ENCODE data around the gene FBXL16.

DNA sequence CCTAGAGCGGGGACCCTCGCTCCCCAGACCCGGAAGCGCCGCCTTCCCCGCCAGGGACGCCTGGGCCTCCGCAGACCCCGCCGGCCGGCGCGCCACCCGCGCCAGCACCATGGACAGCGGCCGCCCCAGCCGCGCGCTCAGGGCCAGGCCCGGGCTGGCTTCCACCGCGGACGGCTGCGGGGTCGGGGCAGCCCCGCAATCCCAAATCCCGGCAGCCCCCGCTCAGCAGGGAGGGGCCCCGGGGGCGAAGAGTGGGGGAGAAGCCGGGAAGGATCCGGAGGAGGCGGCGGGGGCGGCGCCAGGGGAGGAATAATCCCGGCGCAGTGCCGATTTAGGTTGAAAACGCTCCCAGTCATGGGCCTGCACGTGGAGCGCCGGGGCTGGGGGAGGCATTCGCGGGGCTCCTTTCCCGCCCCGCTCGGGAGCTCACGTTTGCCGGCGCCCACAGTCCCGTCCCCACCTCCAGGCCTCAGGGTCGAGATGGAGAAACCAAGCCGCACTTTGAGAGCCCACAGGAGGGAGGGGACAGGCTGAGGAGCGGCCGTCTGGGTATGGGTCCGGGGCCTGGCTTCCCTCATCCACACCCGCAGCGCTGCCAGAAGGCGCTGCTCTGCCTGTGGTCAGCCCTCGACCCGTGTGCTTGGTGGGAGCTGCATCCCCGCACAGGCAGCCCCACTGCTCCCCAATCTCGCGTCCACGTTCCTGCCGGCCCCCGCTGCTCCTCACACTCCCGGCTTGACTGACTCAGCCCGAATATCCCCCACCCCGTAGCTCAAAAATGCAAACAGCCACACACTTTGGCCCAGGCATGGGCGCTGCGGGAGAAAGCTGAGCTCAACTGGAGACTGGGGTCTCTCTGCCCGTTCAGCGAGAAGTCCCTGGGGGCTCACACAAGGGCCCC lies 4.7 kb downstream of the FBXL16 start:
- TF ChIP-seq CREB1 (IDR thresholded peaks at IDR 0.05; ENCODE audit: low read depth) = no peak
- TF ChIP-seq, protein P1, sequence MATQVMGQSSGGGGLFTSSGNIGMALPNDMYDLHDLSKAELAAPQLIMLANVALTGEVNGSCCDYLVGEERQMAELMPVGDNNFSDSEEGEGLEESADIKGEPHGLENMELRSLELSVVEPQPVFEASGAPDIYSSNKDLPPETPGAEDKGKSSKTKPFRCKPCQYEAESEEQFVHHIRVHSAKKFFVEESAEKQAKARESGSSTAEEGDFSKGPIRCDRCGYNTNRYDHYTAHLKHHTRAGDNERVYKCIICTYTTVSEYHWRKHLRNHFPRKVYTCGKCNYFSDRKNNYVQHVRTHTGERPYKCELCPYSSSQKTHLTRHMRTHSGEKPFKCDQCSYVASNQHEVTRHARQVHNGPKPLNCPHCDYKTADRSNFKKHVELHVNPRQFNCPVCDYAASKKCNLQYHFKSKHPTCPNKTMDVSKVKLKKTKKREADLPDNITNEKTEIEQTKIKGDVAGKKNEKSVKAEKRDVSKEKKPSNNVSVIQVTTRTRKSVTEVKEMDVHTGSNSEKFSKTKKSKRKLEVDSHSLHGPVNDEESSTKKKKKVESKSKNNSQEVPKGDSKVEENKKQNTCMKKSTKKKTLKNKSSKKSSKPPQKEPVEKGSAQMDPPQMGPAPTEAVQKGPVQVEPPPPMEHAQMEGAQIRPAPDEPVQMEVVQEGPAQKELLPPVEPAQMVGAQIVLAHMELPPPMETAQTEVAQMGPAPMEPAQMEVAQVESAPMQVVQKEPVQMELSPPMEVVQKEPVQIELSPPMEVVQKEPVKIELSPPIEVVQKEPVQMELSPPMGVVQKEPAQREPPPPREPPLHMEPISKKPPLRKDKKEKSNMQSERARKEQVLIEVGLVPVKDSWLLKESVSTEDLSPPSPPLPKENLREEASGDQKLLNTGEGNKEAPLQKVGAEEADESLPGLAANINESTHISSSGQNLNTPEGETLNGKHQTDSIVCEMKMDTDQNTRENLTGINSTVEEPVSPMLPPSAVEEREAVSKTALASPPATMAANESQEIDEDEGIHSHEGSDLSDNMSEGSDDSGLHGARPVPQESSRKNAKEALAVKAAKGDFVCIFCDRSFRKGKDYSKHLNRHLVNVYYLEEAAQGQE (IDR thresholded peaks at IDR 0.05; ENCODE audit: low read depth) = peak; percentile 97
- no peak for TF ChIP-seq EP300 (IDR thresholded peaks at IDR 0.05; ENCODE audit: borderline replicate concordance)
- TF ChIP-seq FOXM1 (IDR thresholded peaks at IDR 0.05; ENCODE audit: borderline replicate concordance, low read depth) = no peak
- TF ChIP-seq, protein P2, sequence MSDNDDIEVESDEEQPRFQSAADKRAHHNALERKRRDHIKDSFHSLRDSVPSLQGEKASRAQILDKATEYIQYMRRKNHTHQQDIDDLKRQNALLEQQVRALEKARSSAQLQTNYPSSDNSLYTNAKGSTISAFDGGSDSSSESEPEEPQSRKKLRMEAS (IDR thresholded peaks at IDR 0.05) = peak; percentile 22; the same call in 1 of the 2 replicates
- no peak for TF ChIP-seq TCF12 (IDR thresholded peaks at IDR 0.05; ENCODE audit: low read depth)
- no peak for TF ChIP-seq YY1 (IDR thresholded peaks at IDR 0.05; ENCODE audit: low read depth)
- peak; percentile 61; the same call in 1 of the 2 replicates for TF ChIP-seq ZBTB7A (IDR thresholded peaks at IDR 0.05; ENCODE audit: low read depth)
- TF ChIP-seq NFIC (IDR thresholded peaks at IDR 0.05) = no peak
- TF ChIP-seq TEAD4 (IDR thresholded peaks at IDR 0.05) = no peak
- no peak for TF ChIP-seq RAD21 (IDR thresholded peaks at IDR 0.05; ENCODE audit: low read depth)
- TF ChIP-seq EGR1 (IDR thresholded peaks at IDR 0.05) = no peak
- TF ChIP-seq TAF1 (IDR thresholded peaks at IDR 0.05; ENCODE audit: low read depth) = no peak

All from Ishikawa (cell line).